Neural cell (in vitro differentiated cells): ENCODE measurements around the gene SRP14. TPM values are rescaled to one million over a fixed set of nuclear protein-coding genes. Genes with fewer than 3 reads are reported as not detected.

Source experiments
- H2AFZ ChIP-seq: fragments of 200-600, 300-800 bp; sonication (generic), shearing (Covaris generic); 2 replicates; pipeline ENCODE4 v1.6.0; 2014; ENCODE audit warnings: low read depth, mild to moderate bottlenecking, antibody characterized with exemption, low read length, moderate library complexity
- H3F3A ChIP-seq: fragments of 200-600 bp; shearing (Covaris generic); 2 replicates; pipeline ENCODE4 v1.6.1; 2016; ENCODE audit warnings: mild to moderate bottlenecking, moderate library complexity, mixed read lengths, antibody characterized with exemption, low read length; ENCODE audit not compliant: insufficient read depth, poor library complexity, severe bottlenecking
- H3K27ac ChIP-seq: fragments of 200-600, 300-800 bp; sonication (generic), shearing (Covaris generic); 2 replicates; pipeline ENCODE4 v1.5.1; 2014; ENCODE audit warnings: mild to moderate bottlenecking, low read length, moderate library complexity
- H3K27me3 ChIP-seq: fragments of 300-800, 200-600 bp; sonication (generic), shearing (Covaris generic); 2 replicates; pipeline ENCODE4 v1.6.0; 2014; ENCODE audit warnings: mild to moderate bottlenecking, low read depth, low read length, moderate library complexity; ENCODE audit not compliant: insufficient read depth
- H3K36me3 ChIP-seq: fragments of 300-800, 200-600 bp; sonication (generic), shearing (Covaris generic); 2 replicates; pipeline ENCODE4 v1.5.1; 2014; ENCODE audit warnings: mild to moderate bottlenecking, antibody characterized with exemption, low read length, moderate library complexity; ENCODE audit not compliant: insufficient read depth
- H3K4me2 ChIP-seq: fragments of 300-800, 200-600 bp; sonication (generic), shearing (Covaris generic); 2 replicates; pipeline ENCODE4 v1.6.0; 2014; ENCODE audit warnings: mild to moderate bottlenecking, low read length
- H3K4me3 ChIP-seq: fragments of 300-800, 200-600 bp; sonication (generic), shearing (Covaris generic); 2 replicates; pipeline ENCODE4 v1.5.1; 2014; ENCODE audit warnings: mild to moderate bottlenecking, low read length, moderate library complexity
- H3K79me2 ChIP-seq: fragments of 200-600 bp; shearing (Covaris generic); replicated peaks from 2 replicates; pipeline ENCODE4 v1.6.0; 2014; ENCODE audit warnings: mild to moderate bottlenecking, low read length, moderate library complexity; ENCODE audit not compliant: insufficient read depth
- H3K9ac ChIP-seq: fragments of 300-800, 200-600 bp; sonication (generic), shearing (Covaris generic); 2 replicates; pipeline ENCODE4 v1.6.1; 2016; ENCODE audit warnings: mild to moderate bottlenecking, low read length, mixed read lengths
- H3K9me2 ChIP-seq: fragments of 200-600 bp; shearing (Covaris generic); 2 replicates; pipeline ENCODE4 v1.6.1; 2016; ENCODE audit warnings: mild to moderate bottlenecking, low read length, mixed read lengths; ENCODE audit not compliant: insufficient read depth
- H3K9me3 ChIP-seq: fragments of 200-600, 300-800 bp; sonication (generic), shearing (Covaris generic); 2 replicates; pipeline ENCODE4 v1.6.1; 2016; ENCODE audit warnings: mild to moderate bottlenecking, mixed run types, low read length, moderate library complexity, mixed read lengths
- H4K20me1 ChIP-seq: fragments of 200-600 bp; shearing (Covaris generic); 2 replicates; pipeline ENCODE4 v1.6.1; 2016; ENCODE audit warnings: mild to moderate bottlenecking, mixed run types; ENCODE audit not compliant: insufficient read depth
- CTCF ChIP-seq: fragments of 450-650 bp; IDR thresholded peaks from 2 replicates; pipeline ENCODE4 v1.5.1; 2014; ENCODE audit warnings: antibody characterized with exemption, mild to moderate bottlenecking, moderate library complexity; ENCODE audit not compliant: poor library complexity, severe bottlenecking
- EP300 ChIP-seq: fragments of 450-650 bp; conservative IDR thresholded peaks from 2 replicates; pipeline ENCODE4 v1.6.1; 2014; ENCODE audit warnings: antibody characterized with exemption, mild to moderate bottlenecking, moderate library complexity; ENCODE audit not compliant: poor library complexity, severe bottlenecking
- EZH2 ChIP-seq: fragments of 200-600, 300-800 bp; shearing (Covaris generic), sonication (generic); IDR thresholded peaks from 2 replicates; pipeline ENCODE4 v1.6.1; 2014; ENCODE audit warnings: antibody characterized with exemption, low read length, borderline replicate concordance, mild to moderate bottlenecking; ENCODE audit not compliant: insufficient read depth, poor library complexity, severe bottlenecking
- MXI1 ChIP-seq: fragments of 450-650 bp; conservative IDR thresholded peaks from 2 replicates; pipeline ENCODE4 v1.6.1; 2014; ENCODE audit warnings: antibody characterized with exemption, mild to moderate bottlenecking; ENCODE audit not compliant: poor library complexity, severe bottlenecking
- POLR2AphosphoS5 ChIP-seq: IDR thresholded peaks from 2 replicates; pipeline ENCODE4 v1.6.1; 2012
- RAD21 ChIP-seq: fragments of 450-650 bp; conservative IDR thresholded peaks from 2 replicates; pipeline ENCODE4 v1.6.1; 2014; ENCODE audit warnings: antibody characterized with exemption, mild to moderate bottlenecking, moderate library complexity
- REST ChIP-seq: IDR thresholded peaks from 2 replicates; pipeline ENCODE4 v1.6.1; 2012; ENCODE audit warnings: borderline replicate concordance
- SMC3 ChIP-seq: fragments of 450-650 bp; conservative IDR thresholded peaks from 2 replicates; pipeline ENCODE4 v1.6.1; 2014; ENCODE audit warnings: antibody characterized with exemption, mild to moderate bottlenecking, moderate library complexity; ENCODE audit not compliant: poor library complexity
- TAF1 ChIP-seq: IDR thresholded peaks from 2 replicates; pipeline ENCODE4 v1.6.1; 2012; ENCODE audit warnings: low read depth
- polyA plus RNA-seq: library from polyadenylated mRNA; depleted of rRNA; stranded (reverse); fragments of >200 nt; gene quantifications from 2 replicates; pipeline ENCODE4 v1.2.3, GENCODE V29; 2014

The SRP14 gene
- polyA plus RNA-seq, 1 donor from 2014 or later, result 490 TPM

GRCh38 chr15:40050788-40051470 is 11.9 kb upstream of the SRP14 start:
- no peak overlapping the region for H3K4me2 ChIP-seq
- H3K9me3 ChIP-seq, result no peaks in the 10 kb centered on the region
- H3K36me3 ChIP-seq, result no peaks in the 10 kb centered on the region
- TF ChIP-seq POLR2AphosphoS5 (no peak), EP300 (no peak), REST (no peak), TAF1 (no peak), RAD21 (no peak), EZH2 (no peak), CTCF (no peak), SMC3 (no peak), MXI1 (no peak)
- H2AFZ ChIP-seq, result no peak overlapping the region
- no peak overlapping the region for H3K27ac ChIP-seq
- no peaks in the 10 kb centered on the region for H4K20me1 ChIP-seq
- no peaks in the 10 kb centered on the region for H3K27me3 ChIP-seq
- H3F3A ChIP-seq, result no peaks in the 10 kb centered on the region
- H3K4me3 ChIP-seq, result no peak overlapping the region
- no peak overlapping the region for H3K9ac ChIP-seq
- H3K79me2 ChIP-seq, result no peaks in the 10 kb centered on the region
- H3K9me2 ChIP-seq, result no peaks in the 10 kb centered on the region

GRCh38 chr15:40048926-40049475 is 10.0 kb upstream of the SRP14 start:
- Histone ChIP-seq H3K36me3 (no peaks in the 10 kb centered on the region), H2AFZ (no peak overlapping the region), H3K27ac (no peak overlapping the region), H3K79me2 (no peaks in the 10 kb centered on the region), H3K9me3 (no peaks in the 10 kb centered on the region), H3K4me3 (no peak overlapping the region), H3K27me3 (no peaks in the 10 kb centered on the region), H3K9ac (no peak overlapping the region), H4K20me1 (no peaks in the 10 kb centered on the region), H3K9me2 (no peaks in the 10 kb centered on the region), H3F3A (no peaks in the 10 kb centered on the region), H3K4me2 (no peak overlapping the region)
- TF ChIP-seq CTCF, result no peak
- no peak for TF ChIP-seq POLR2AphosphoS5
- no peak for TF ChIP-seq EZH2
- TF ChIP-seq RAD21, result no peak
- no peak for TF ChIP-seq TAF1
- TF ChIP-seq MXI1, result no peak
- TF ChIP-seq REST, result no peak
- no peak for TF ChIP-seq SMC3
- no peak for TF ChIP-seq EP300
